ENCODE measurements around the gene FAIM.
"Not testable (repeated sequence)": the region's sequence is repeated elsewhere in the genome, so short reads cannot be mapped to it uniquely, and the experiment has no call there.

Gene FAIM

GRCh38 chr3:138598534-138598933 lies 10.0 kb upstream of the FAIM start:
- no peak for DNase-seq (ENCODE audit: low read depth, low spot score)

DNA sequence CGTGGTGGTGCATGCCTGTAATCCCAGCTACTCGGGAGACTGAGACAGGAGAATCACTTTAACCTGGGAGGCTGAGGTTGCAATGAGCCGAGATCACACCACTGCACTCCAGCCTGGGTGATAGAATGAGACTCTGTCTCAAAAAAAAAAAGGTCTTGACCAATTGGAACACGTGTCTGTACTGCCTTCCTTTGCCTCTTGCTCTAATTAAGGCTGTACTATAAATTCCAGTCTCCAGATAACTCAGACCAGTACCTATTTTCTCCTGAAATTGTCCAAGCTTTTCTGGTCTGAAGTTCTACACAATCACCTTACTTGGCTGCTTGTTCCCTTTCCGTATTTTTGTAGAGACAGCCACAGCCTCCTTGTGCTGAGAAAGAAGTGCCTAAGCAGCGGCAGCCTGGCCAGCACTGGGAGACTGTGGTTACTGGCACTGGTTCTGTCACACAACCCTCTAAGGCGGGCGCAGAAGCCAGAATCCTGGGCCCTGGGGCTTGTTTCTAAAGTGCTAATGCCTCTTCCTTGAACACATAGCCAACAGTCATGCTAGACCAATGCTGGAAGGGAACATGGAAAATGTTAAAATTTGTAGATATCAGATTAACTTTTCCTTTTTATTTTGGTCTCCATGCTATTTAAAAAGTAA lies 8.3 kb upstream of the FAIM start:
- H3K27ac ChIP-seq: no peak overlapping the region
- DNase-seq (ENCODE audit: low read depth, low spot score): no peak

More at GRCh38 chr3:138598534-138598933, 10.0 kb upstream of the FAIM start:
- H3K27ac ChIP-seq: no peak overlapping the region

DNA sequence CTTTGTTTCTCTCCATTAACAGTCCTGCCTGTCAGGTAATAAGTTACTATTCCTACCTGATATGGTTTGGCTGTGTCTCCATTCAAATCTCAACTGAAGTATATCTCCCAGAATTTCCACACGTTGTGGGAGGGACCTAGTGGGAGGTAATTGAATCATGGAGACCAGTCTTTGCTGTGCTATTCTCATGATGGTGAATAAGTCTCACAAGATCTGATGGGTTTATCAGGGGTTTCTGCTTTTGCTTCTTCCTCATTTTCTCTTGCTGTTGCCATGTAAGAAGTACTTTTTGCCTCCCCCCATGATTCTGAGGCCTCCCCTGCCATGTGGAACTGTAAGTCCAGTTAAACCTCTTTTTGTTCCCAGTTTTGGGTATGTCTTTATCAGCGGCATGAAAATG lies 6.9 kb upstream of the FAIM start:
- DNase-seq (ENCODE audit: low read depth, low spot score); H3K27ac ChIP-seq: not testable (repeated sequence)

DNA sequence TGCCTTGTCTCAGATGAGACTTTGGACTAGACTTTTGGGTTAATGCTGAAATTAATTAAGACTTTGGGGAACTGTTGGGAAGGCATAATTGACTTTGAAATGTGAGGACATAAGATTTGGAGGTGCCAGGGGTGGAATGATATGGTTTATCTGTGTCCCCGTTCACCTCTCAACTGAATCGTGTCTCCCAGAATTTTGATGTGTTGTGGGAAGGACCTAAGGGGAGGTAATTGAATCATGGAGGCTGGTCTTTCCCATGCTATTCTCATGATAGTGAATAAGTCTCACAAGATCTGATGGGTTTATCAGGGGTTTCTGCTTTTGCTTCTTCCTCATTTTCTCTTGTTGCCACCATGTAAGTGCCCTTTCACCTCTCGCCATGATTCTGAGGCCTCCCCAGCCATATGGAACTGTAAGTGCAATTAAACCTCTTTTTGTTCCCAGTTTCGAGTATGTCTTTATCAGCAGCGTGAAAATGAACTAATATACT lies 4.4 kb upstream of the FAIM start:
- DNase-seq (ENCODE audit: low read depth, low spot score); H3K27ac ChIP-seq: not testable (repeated sequence)

DNA sequence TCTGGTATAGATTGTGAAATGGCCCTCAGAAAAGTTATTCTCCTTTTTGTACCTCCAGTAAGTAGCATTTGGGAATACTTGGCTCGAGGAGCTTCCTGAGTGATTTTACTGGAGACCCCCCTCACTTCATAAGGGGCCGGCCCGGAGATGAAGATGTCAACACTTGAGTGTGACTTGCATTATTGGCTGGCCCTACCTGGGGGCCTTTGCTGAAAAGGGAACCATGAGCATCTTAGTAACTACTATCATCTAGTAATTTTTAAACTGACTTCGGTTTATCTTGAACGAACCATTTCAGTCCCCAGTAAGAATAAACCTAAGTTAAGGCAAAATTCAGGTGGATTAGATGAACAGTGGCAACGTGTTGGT lies 1.3 kb downstream of the FAIM start:
- H3K27ac ChIP-seq: peak overlapping the region; percentile 85
- no peak for DNase-seq (ENCODE audit: low read depth, low spot score)

DNA sequence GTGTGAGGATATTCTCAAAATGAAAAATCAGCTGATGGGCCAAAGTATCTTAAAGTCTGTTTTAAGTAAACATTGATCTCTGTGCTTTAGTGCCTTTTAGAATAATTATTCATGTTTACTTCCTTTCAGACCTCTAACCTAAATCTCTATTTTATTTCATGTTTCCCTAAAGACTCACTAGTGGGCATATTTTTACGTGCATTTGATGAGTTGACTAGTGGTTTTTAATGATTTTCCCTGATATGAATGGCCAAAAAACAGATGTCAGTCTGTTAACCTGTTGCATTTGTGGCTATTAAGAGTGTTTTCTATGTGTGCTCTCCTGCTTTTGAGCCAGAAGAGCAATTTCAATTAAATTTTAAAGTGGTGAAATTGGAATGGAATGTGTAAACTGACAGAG lies 6.9 kb downstream of the FAIM start:
- no peak for DNase-seq (ENCODE audit: low read depth, low spot score)

DNA sequence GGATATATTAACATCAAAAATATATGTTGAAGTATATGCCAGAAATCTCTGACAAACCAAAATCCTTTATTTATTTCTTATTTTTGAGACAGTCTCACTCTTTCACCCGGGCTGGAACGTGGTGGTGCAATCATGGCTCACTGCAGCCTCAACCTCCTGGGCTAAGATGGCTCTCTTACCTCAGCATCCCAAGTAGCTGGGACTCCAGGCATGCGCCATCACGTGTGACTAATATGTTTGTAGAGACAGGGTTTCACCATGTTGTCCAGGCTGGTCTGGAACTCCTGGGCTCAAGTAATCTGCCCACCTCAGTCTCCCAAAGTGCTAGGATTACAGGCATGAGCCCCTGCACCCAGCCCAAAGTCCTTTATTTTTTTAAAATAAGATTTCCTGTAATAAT lies 11.9 kb downstream of the FAIM start:
- no peak overlapping the region for H3K27ac ChIP-seq
- no peak for DNase-seq (ENCODE audit: low read depth, low spot score)

More for the DNA sequence above, 6.9 kb downstream of the FAIM start:
- H3K27ac ChIP-seq: no peak overlapping the region

- no peak overlapping the region for H3K27ac ChIP-seq
- no peak for DNase-seq (ENCODE audit: low read depth, low spot score)
Measured at GRCh38 chr3:138624518-138624917, 15.9 kb downstream of the FAIM start.

DNA sequence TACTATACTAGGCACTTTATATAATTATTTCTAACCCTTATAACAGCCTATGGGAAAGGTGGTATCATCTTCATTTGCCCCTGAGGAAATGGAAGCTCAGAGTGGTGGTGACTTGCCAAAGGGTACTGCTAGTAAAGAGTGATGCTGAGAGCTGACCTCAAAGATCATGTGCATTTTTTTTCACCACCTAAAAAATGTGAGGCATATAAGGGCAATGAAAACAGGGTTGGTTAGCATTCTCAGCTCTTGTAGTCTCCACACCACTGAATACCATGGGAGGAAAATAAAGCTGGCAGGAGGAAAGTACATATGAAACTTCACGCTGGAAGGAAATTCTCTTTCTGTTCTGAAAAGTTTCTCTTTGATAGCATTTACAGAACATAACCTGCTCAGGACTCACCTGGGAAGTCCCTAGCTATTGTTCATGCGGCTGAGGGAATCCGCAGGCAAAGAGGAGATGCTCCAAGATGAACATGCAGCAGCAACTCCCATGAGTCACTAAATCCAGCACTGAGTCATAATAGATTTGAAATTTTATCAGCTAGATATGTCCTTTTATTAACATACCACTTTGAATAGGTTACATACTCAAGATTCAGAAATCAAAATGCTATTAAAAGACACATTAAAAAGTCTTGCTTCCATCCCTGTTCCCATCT lies 17.3 kb downstream of the FAIM start:
- DNase-seq (ENCODE audit: low read depth, low spot score): peak; percentile 79
- H3K27ac ChIP-seq: peak overlapping the region; percentile 37

DNA sequence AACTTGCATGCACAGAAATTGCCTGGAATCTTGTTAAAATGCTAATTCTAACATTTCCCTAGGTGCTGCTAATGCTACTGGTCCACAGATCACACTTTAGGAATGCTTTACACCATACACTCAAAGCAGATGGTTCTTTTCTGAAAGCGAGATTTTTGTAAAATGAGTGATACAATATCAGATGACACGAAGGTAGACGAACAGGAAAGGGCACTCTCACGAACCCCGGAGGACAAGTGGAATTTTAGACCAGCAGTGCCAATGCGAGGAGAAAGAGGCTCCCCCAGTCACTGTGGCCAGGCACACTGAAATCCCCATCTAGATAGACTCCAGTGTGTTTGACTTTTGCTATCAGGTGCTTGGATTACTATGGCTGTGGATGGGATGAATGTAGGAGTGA lies 21.0 kb downstream of the FAIM start:
- DNase-seq (ENCODE audit: low read depth, low spot score): no peak
- no peak overlapping the region for H3K27ac ChIP-seq

GRCh38 chr3:138638641-138639040 lies 30.1 kb downstream of the FAIM start:
- DNase-seq (ENCODE audit: low read depth, low spot score): no peak
- no peak overlapping the region for H3K27ac ChIP-seq

DNA sequence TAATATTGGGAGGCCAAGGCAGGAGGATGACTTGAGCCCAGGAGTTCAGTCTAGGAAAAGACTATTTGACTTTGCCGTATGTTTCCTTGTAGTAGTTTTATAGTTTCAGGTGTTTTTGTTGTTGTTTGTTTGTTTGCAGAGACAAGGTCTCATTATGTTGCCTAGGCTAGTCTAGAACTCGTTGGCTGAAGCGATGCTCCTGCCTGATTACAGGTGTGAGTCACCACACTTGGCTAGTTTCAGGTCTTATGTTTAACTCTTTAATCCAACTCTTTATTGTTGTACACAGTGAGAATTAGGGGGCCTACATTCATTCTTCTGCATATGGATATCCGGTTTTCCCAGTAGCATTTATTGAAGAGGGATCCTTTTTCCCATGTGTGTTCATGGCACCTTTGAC lies 32.0 kb downstream of the FAIM start:
- no peak for DNase-seq (ENCODE audit: low read depth, low spot score)
- no peak overlapping the region for H3K27ac ChIP-seq

GRCh38 chr3:138642226-138642926 lies 33.8 kb downstream of the FAIM start:
- no peak overlapping the region for H3K27ac ChIP-seq
- no peak for DNase-seq (ENCODE audit: low read depth, low spot score)

DNA sequence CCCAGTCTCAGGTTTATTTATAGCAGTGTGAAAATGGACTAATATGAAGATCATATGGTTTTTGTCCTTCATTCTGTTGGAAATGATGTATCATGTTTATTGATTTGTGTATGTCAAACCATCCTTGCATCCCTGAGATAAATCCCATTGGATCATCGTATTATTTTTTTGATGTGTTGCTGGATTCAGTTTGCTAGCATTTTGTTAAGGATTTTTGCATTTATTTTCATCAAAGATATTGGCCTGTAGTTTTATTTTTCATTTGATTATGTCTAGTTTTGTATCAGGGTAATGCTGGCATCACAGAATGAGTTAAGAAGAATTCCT lies 34.3 kb downstream of the FAIM start:
- DNase-seq (ENCODE audit: low read depth, low spot score): no peak
- H3K27ac ChIP-seq: no peak overlapping the region

- DNase-seq (ENCODE audit: low read depth, low spot score): no peak
- no peak overlapping the region for H3K27ac ChIP-seq
Measured at GRCh38 chr3:138646008-138646407, 37.4 kb downstream of the FAIM start.

DNA sequence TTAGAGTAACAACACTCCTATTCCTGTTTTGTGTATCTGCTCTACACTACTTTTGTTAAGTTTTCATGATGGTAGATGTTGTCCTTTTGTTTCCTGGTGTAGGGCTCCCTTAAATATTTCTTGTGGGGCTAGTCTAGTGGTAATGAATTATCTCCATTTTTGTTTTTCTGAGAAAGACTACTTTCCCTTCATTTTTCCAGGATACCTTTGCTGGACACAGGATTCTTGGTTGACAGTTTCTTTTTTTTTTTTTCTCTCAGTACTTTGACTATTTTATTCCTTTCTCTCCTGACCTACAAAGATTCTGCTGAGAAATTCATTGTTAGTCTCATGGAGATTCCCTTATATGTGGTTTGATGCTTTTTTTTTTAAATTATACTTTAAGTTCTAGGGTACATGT lies 37.9 kb downstream of the FAIM start:
- H3K27ac ChIP-seq: no peak overlapping the region
- DNase-seq (ENCODE audit: low read depth, low spot score): no peak

DNA sequence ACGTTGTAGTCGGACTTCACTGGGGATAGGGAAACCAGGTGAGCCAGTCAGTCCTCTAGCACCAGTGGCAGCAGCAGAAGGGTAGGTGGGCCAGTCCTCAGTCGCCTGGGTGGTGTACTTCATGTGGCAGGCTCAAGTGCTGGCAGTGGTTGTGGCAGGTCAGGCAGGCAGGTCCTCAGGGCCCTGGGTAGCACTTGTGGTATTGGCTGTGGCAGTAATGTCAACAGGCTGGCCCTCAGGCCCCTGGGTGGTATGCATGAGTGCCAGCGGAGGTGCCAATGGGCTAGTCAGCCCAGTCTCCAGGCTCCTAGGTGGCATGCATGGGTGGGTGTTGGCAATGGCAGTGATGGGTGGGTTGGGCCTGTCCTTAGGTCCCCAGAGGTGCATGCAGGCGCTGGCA lies 40.6 kb downstream of the FAIM start:
- no peak for DNase-seq (ENCODE audit: low read depth, low spot score)

GRCh38 chr3:138653567-138653966 lies 45.0 kb downstream of the FAIM start:
- no peak for DNase-seq (ENCODE audit: low read depth, low spot score)
- H3K27ac ChIP-seq: no peak overlapping the region

More for the DNA sequence above, 40.6 kb downstream of the FAIM start:
- no peak overlapping the region for H3K27ac ChIP-seq

DNA sequence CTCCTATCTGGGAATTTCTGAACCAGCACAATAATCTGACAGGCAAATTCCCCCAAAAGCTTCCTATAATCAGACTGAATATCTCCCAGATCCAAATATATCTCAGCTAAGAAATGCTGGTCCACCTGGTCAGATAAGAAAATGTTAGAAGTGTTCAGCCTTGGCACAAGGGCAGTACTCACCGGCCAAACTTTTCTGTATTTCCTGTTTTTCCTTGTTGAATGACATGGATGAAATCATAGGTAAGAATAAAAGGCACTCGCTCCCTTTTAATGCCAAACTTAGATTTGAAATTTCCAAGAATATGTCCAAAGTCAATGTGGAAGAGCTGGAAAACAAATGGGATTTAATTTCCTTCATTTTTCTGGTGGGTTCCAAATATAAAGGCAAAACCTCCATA lies 48.9 kb downstream of the FAIM start:
- no peak for DNase-seq (ENCODE audit: low read depth, low spot score)
- no peak overlapping the region for H3K27ac ChIP-seq

- no peak overlapping the region for H3K27ac ChIP-seq
Measured at GRCh38 chr3:138668107-138668506, 59.5 kb downstream of the FAIM start.

GRCh38 chr3:138670407-138670806 lies 61.8 kb downstream of the FAIM start:
- H3K27ac ChIP-seq: no peak overlapping the region
- no peak for DNase-seq (ENCODE audit: low read depth, low spot score)

More at GRCh38 chr3:138668107-138668506, 59.5 kb downstream of the FAIM start:
- no peak for DNase-seq (ENCODE audit: low read depth, low spot score)
